Upper lobe of left lung (tissue), 4 donors: ENCODE data around the gene ZIC1.

Experiments
- CTCF ChIP-seq, 6 experiments: fragments of 450-650 bp in 4 of 6; fragments of 200-600 bp in 2 of 6; sonication (generic) in 2 of 6; IDR thresholded peaks; one replicate each; pipeline ENCODE4 v1.5.1; 2016 to 2019; ENCODE audit warnings: antibody characterized with exemption in 6 of 6
- EP300 ChIP-seq, 4 donors: sonication (generic); formaldehyde crosslinking; IDR thresholded peaks; one replicate each; pipeline ENCODE4 v1.5.1; 2017; ENCODE audit warnings: antibody characterized with exemption in 4 of 4, control low read depth in 2 of 4
- POLR2A ChIP-seq, 4 donors: fragments of 450-650 bp; IDR thresholded peaks; one replicate each; pipeline ENCODE4 v1.5.1; 2016 to 2017; ENCODE audit warnings: antibody characterized with exemption in 4 of 4, mild to moderate bottlenecking in 2 of 4
- POLR2AphosphoS5 ChIP-seq, 2 donors: sonication (generic); formaldehyde crosslinking; IDR thresholded peaks; one replicate each; pipeline ENCODE4 v1.5.1; 2017; ENCODE audit warnings: antibody characterized with exemption in 2 of 2

GRCh38 chr3:147365196-147366115 is 43.7 kb upstream of the ZIC1 start:
- no peak for TF ChIP-seq POLR2AphosphoS5 (IDR thresholded peaks at IDR 0.05)
- no peak for TF ChIP-seq CTCF (IDR thresholded peaks at IDR 0.05)
- no peak for TF ChIP-seq POLR2A (IDR thresholded peaks at IDR 0.05)
- no peak for TF ChIP-seq EP300 (IDR thresholded peaks at IDR 0.05)
